Inflammatory macrophage treated with lipopolysaccharide for 1 hour (primary cell): ENCODE data around the gene C19orf47.
"Not testable (repeated sequence)": the region's sequence is repeated elsewhere in the genome, so short reads cannot be mapped to it uniquely, and the experiment has no call there.

Experiments
- DNase-seq, 2 donors: peaks; one replicate each; pipeline ENCODE4 v3.0.0-alpha.2; 2020 to 2022

Gene C19orf47

GRCh38 chr19:40374084-40374483, 25.9 kb upstream of the C19orf47 start:
- no peak for DNase-seq

GRCh38 chr19:40371802-40372122, 23.6 kb upstream of the C19orf47 start:
- DNase-seq, result no peak

DNA sequence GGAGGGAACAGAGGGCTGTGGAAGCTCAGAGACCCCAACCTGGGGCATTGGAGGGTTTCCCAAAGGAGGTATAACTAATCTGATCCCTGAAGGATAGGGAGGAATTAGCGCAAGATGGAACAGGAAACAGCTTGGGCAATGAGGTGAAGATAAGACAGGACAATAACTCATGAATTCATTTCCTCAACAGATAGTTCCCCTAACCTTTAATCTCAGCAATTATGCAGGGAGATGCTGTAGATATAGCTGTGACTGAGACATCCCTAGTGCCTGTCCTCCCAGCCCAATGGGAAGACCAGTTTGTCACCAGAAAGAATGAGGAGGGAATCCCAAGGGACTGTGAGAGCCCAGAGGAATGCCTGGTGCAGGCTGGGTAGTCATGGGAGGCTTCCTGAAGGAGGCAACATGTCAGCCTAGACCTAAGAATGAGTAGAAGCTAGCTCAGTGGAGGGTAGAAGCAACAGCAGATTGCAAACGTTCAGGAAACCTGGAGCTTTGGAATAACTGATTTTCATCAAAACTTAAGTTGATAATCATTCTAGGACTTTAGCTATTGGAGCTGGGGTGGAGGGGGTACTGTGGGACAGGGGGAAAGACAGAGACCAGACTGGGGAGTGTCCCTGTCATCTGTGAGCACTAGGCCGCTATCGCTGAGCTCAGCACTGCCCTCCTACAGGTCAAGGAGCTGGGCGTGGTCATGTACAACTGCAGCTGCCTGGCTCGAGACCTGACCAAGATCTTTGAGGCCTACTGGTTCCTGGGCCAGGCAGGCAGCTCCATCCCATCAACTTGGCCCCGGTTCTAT, 23.0 kb upstream of the C19orf47 start:
- DNase-seq, result no peak

DNA sequence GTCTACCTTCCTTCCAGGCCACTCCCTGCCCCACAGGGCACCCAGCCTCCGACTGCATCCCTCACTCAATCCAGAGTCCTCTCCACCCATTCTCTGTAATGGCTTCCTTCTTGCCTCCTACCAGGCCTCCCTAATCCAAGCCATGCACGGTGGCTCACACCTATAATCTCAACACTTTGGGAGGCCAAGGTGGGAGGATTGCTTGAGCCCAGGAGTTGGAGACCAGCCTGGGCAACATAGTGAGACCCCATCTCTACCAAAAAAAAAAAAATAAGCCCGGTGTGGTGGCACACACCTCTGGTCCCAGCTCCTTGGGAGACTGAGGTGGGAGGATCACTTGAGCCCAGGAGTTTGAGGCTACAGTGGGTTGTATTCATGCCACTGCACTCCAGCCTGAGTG, 22.1 kb upstream of the C19orf47 start:
- not testable (repeated sequence) for DNase-seq

GRCh38 chr19:40369797-40370196, 21.6 kb upstream of the C19orf47 start:
- DNase-seq, result no peak

DNA sequence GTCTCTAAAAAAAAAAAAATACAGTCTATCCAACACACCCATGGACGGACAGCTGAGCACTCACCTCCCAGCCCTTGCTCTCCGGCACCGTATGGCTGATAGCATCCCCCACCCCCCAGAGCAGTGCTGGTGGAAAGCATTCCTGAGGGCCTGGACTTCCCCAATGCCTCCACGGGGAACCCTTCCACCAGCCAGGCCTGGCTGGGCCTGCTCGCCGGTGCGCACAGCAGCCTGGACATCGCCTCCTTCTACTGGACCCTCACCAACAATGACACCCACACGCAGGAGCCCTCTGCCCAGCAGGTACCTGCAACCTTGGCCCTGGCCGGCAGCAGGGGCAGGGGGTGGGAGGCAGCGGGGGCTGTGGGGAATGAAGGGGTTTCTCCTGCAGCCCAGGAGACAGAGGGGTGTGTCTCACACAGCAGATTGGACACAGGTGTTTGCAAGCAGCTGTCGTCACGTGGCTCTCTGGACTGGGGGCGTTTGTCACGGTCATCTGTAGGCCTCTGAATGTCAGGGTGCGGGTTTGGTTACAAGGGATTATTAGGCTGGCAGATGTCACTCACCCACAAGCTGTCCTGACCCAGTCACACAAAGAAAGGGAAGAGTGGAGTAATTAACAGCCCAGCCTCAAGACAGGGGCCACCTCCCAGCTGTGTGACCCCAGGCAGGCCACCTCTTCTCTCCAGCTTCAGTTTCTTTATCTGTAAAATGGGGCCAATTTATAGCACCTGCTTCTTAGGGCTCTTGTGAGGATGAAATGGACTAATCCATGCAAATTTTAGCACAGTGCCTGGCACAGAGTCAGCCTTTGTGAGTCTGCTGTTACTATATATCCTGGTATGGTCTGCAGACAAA, 19.6 kb upstream of the C19orf47 start:
- no peak for DNase-seq

GRCh38 chr19:40366697-40367561, 18.7 kb upstream of the C19orf47 start:
- DNase-seq, result peak; percentile 39 to 41

DNA sequence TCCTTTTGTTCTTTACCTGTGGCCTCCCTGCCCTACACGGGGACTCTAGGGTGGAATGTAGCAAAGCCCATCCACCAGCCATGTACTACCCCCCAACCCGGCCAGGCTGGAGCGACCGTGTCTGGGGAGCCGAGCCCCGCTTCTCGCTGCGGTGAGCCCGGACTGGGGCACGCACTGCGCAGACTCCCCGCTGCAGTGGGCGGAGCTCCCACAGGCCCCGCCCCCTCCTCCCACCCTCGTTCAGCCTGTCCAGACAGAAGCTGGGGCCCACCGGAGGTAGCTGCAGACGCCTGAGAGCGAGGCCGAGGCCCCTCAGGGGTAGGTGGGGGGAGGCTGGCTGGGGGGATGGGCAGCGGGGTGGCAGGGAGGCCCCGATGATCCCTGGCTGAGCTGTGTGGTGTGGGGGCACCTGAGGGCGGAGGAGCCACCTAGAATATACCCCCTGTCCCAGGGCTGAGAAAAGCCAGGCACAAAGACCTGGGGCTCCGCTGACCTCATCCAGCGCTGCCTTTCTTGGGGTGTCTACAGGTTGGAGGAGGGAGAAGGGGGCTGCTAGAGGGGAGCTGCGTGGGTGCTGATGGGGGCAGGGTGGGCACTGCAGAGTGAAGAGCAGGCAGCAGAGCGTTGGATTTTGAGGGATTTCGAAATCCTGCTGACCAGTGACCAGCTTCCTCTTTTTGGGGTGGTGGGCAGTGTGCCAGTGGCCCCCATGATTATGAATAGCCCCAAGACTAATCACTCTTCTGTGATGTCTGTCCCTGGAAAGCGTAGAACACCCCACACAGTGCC, 17.6 kb upstream of the C19orf47 start:
- peak; percentile 79 to 90 for DNase-seq

DNA sequence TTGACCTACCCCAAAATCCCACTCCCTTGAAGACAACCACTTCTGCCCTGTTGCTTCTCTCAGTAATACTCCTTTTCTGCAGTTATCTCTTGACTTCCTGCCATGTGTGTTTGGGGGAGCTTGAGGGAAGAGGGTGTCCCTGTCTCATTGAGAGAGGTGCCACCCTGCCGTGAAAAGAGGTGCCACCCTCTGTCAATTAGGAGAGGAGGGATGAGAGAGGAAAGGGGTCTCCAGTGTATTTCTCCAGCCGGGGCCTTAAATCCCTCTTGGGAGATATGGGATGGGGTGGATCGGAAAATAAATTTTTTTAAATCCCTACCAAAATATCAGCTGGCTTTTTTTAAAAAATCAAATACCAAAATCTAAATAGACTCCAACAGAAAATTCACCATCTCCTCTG, 16.8 kb upstream of the C19orf47 start:
- DNase-seq, result no peak

DNA sequence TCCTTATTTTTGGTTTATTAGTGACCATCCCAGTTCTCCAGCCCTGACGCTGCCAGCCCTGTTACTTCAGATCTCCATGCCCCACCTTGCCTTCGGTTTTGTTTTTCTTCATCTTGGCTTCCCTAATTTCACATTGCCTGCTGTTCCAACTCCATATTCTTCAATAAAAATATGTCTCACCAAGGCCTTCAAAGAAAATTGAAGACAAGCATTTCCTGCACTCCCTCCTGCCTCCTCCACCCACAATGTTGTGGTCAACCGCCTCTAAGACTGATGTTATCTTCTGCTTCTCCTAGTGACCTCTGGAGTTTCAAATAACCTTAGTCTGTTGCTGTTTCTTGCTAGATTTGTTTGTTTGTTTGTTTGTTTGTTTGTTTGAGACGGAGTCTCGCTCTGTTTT, 14.9 kb upstream of the C19orf47 start:
- DNase-seq, result peak; percentile 54 to 62

DNA sequence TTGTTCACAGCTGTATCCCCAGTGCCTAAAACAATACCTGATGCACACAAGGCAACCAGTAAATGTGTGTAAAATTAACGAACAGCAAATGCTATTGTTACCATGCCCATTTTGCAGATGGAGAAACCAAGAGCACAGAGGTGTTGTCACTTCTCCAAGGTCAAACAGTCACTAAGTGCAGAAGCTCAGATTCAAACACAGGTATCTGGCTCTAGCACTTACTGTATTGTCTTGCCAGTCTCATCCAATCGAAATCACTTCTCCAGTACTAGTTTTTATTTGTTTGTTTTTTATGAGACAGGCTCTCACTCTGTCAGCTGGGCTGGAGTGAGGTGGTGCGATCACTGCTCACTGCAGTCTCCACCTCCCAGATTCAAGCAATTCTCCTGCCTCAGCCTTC, 14.0 kb upstream of the C19orf47 start:
- DNase-seq, result no peak

DNA sequence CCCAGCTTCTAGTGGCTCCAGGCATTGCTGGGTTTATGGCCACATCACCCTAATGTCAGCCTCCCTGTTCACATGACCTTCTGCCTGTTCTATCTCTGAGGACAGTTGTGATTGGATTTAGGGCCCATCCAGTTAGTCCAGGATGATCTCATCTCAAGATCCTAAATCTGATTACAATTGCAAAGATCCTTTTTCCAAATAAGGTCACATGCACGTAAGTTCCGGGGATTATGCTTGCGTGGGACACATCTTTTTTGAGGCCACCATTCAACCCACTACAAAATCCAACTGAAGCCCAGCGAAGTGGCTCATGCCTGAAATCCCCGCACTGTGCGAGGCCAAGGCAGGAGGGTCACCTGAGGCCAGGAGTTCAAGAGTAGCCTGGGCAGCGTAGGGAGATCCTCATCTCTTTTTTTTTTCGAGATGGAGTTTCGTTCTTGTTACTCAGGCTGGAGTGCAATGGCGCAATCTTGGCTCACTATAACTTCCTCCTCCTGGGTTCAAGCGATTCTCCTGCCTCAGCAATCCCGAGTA, 12.6 kb upstream of the C19orf47 start:
- DNase-seq, result peak; percentile 86 to 88

DNA sequence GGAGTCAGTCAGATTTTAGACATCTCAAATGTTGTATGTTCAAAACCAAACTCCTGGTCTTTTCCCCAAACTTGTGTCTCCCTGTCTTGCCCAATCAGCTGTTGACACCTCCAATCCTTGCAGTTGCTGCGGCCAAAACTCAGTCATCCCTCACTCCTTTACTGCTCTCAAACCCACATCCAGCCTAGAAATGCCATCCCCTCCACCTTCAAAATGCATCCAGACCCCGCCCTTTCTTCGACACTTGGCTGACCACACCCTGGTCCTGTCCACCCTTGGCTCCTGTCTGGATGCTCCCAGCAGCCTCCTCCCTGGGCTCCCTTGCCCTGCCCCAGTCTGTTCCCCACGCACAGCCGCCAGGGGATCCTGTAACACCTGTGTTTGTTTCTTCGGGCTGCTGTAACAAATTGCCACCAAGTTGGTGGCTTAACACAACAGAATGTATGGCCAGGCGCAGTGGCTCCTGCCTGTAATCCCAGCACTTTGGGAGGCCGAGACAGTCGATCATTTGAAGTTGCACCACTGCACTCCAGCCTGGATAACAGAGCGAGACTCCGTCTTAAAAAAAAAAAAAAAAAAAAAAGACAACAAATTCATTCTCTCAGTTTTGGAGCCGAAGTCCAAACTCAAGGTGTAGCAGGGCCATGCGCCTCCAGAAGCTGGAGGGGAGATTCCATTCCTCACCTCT, 12.0 kb upstream of the C19orf47 start:
- no peak for DNase-seq

DNA sequence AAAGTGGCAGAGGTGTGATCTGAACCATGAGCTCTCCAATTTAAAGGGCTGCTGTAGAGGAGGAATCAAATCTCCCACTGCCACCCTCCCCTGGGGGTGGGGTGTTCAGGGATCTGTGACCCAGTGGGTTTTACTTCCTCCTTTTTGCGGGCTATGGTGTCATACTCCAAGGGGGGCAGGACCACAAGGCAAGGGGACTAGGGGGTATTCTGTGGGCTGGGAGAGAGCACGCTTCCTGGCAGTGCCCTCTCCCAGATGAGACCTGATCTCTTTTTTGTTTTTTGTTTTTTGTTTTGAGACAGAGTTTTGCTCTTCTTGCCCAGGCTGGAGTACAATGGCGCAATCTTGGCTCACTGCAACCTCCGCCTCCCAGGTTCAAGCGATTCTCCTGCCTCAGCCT, 10.6 kb upstream of the C19orf47 start:
- DNase-seq, result peak; percentile 62

DNA sequence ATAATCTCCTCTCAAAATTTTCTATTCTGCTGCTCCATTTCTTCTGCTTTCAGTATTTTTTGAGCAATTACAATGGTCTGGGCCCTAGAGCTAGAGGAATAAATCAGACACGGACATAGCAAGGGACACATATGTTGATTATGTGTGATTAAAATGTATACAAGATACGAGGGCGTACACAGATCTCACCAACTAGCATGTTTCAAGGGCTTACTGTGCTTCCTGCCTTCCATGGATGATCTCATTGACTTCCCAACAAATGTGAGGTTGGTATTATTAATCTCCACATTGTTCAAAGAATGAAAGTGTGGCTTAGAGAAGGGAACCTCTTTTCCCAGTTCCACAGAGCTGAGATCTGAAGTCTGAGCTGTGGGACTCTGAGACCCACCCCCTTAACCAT, 9.4 kb upstream of the C19orf47 start:
- no peak for DNase-seq

GRCh38 chr19:40356681-40357595, 8.7 kb upstream of the C19orf47 start:
- no peak for DNase-seq

GRCh38 chr19:40355975-40356680, 7.9 kb upstream of the C19orf47 start:
- DNase-seq, result no peak

- peak; percentile 44 to 47 for DNase-seq
These were observed 837 bp upstream of the C19orf47 start for GRCh38 chr19:40348961-40349507.

GRCh38 chr19:40344422-40344821, 3.8 kb downstream of the C19orf47 start:
- no peak for DNase-seq
